SK-N-SH (cell line): ENCODE data around the gene GABRG3.

ENCODE experiments used
- GATA2 ChIP-seq: sonication (generic); formaldehyde crosslinking; IDR thresholded peaks from 2 replicates; pipeline ENCODE4 v1.5.0; 2020; ENCODE audit warnings: mild to moderate bottlenecking, missing genetic modification reagents
- JUND ChIP-seq: IDR thresholded peaks from 2 replicates; pipeline ENCODE4 v1.4.0; 2012
- RAD21 ChIP-seq: IDR thresholded peaks from 2 replicates; pipeline ENCODE4 v1.6.1; 2012; ENCODE audit warnings: mild to moderate bottlenecking, low read length
- TAF1 ChIP-seq: IDR thresholded peaks from 2 replicates; pipeline ENCODE4 v1.6.1; 2012; ENCODE audit warnings: low read depth, mild to moderate bottlenecking, low read length, moderate library complexity, borderline replicate concordance
- TF ChIP-seq, protein P1 (sequence below): fragments of 200-600 bp; sonication (generic); IDR thresholded peaks from 2 replicates; pipeline ENCODE4 v1.6.1; 2017; ENCODE audit warnings: antibody characterized with exemption, mild to moderate bottlenecking, moderate library complexity

DNA sequence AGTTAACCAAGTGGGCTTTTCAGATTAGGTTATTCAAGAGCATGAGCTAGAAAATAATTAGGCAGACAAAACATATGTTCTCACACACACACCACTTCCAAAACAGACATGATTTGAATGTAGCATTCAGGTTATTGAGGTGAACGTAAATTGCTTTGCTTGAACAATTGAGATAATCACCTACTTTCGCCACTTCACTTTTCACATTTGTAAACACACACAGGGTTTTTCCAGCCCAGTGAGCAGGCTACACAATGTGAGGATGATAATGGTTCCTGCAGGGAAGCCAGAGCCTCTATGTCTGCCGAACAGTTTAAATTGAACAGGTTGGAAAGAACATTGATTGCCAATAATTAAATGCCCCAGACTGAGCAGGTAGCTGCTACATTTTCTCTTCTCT lies 567.3 kb downstream of the GABRG3 start:
- TF ChIP-seq JUND, result no peak
- TF ChIP-seq, protein P1, sequence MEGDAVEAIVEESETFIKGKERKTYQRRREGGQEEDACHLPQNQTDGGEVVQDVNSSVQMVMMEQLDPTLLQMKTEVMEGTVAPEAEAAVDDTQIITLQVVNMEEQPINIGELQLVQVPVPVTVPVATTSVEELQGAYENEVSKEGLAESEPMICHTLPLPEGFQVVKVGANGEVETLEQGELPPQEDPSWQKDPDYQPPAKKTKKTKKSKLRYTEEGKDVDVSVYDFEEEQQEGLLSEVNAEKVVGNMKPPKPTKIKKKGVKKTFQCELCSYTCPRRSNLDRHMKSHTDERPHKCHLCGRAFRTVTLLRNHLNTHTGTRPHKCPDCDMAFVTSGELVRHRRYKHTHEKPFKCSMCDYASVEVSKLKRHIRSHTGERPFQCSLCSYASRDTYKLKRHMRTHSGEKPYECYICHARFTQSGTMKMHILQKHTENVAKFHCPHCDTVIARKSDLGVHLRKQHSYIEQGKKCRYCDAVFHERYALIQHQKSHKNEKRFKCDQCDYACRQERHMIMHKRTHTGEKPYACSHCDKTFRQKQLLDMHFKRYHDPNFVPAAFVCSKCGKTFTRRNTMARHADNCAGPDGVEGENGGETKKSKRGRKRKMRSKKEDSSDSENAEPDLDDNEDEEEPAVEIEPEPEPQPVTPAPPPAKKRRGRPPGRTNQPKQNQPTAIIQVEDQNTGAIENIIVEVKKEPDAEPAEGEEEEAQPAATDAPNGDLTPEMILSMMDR, result no peak
- TF ChIP-seq GATA2 (CRISPR knock-in tag), result no peak
- no peak for TF ChIP-seq TAF1
- TF ChIP-seq RAD21, result no peak
